HG03097 (cell line): Measurements from ENCODE around the gene ATP6V0C.

ENCODE experiments used
- ATAC-seq: cut with Tn5 transposase; IDR thresholded peaks from one replicate; pipeline ENCODE4 v1.9.1; 2021; ENCODE audit not compliant: unreplicated experiment, low FRiP score

Gene ATP6V0C

DNA sequence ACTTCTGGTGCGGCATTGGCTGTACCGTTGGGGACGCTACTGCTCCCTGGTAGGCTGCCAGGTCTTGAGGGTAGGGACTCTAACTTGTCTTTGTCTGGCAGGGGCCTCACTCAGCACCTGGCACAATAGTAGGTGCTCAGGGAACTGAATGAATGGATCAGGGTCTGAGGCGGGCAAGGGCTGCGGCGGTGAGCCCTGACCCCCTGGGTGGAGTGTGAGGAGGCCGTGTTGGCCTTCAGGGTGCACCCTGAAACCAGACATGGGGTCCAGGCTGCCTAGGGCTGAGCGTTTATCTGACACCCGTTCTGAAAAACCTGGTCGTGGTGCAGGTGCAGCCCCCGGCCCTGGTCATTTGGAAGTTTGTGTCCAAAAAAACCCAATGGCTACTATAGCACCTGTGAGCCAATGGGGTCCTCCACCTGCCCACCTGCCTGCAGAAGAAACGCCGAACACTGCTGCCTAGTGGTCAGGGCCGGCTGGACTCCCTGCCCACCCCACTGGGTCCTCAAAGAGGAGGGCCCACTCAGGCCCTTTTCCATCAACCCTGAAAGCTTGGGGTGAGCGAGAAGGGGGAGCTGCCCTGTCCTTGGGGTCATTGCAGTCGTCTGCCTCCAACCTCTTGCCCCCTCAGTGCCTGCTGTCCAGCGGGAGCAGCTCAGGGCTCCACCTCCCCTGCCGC lies 4.9 kb upstream of the ATP6V0C start:
- ATAC-seq: no peak

DNA sequence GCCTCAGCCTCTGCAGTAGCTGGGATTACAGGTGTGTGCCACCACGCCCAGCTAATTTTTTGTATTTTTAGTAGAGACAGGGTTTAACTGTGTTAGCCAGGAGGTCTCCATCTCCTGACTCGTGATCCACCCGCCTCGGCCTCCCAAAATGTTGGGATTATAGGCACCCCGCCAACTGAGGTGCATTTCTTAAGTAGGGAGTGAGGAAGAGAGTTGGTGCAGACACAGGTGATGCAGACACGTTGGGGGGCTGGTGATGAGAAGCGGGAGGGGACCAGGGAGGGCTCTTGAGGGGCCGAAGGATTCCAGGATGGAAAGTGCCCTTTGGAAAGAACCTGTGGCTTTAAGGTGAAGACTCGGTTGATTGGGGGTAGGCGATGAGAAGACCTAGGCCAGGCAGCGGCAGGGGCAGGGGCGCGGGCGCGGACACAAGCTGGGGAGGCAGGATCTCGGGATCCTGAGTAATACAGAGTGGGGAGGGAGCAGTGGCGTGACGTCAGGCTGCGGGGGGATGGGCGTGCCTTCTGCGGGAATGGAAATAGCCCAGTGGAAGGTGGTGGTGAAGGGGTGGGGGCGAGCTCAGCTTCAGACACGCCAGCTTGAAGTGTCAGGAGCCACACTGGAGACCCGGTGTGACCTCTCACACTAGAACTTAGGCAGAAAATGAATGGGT lies 2.5 kb upstream of the ATP6V0C start:
- ATAC-seq: no peak

DNA sequence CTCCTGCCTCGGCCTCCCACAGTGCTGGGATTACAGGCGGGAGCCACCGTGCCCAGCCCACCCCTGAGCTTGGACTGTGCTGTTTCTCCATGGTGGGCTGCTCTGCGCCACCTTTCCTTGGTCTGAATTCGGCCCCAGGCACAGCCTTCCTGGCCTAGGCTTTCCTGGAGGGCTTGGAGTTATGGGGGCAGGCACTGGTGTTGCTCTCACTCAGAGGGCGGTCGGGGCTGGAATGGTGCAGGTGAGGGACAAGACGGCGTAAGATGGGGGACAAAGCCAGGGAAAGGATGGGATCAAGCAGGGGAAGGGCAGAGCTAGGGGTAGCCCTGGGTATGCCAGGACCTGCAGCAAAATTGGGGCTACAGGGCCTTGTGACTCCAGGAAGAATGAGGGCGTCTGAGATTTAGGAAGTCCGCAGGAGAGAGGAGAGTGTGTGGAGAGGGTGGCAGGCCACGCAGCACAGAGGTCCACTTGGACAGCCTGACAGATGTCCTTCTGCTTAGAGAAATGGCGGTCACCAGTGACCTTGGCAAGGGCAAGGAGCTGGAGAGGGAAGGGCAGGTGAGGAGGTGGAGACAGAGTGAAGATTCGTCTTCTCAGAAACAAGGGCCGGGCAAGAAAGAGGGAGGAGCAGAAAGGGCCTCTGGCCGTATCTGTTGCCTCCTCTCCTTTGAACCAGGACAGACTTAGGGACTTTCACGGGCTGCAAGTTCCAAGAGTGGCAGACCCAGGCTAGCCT lies 1.6 kb upstream of the ATP6V0C start:
- no peak for ATAC-seq

DNA sequence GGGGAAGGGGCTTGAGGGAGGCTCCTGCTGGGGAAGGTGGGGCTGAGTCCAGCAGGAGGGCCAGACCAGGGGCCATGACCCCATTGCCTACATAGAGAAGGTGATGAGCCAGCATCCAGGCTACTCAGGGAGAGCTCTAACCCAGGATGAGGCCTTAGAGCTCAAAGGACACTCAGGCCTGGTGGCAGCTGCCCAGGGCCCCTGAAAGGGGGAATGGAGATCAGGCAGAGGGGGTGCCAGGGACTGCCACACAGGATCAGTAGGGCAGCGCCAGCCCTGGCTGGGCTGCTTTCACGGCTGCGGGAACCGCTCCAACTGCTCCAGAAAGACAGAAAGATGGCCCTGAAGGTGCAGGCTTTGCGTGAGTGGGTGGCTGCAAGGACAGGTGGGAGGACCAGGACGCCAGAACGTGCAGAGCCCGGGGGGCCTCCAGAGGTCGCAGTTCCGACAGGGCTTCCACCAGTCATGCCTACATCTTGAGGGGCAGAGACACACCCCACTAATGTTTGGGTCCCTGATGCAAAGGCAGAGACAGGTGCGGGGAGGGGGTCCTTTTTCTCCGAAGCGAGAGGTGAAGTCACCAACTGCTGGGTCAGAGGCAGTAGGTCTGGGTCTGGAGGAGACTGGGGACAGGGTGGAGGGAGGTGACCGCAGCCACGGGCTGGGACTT lies 882 bp upstream of the ATP6V0C start:
- ATAC-seq: no peak

DNA sequence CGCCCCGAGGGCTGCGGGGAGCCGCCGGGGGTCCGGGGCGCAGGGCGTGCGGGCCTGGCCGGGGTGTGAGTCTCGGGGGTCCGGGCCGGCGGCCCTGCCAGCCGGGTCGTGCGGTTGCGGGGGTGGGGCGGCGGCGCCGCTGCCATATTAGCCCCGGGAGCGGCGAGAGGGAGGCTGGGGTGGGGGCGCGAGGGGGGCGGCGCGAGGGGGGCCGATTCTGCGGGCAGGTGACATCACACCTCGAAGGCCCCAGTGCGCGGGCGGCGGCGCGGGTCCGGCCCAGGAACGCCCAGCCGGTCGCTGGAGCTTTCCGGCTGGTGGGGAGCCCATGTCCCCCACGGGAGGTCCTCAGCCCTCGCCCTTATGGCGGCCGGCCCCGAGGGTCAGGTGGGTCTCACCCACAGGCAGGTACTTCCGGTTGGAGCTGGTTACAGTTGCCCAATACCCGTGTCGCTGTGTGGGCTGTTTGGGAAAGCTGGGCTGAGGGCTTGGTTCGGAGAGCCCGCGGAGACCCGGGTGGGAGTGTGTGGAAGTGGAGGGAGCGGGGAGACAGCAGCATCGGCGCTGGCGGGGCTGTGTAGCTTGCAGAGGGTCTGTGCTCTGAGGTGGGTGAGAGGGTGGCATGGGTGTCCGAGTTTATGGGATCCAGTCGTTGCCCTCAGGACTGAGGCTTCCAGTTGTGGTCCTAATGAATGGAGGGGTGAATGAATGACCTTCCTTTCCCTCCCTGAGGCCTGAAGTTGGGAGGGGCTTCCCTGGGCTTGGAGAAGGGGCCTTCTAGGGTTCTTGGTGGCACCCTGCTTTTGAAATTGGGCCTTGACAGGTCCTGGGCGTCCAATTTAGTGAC lies 804 bp downstream of the ATP6V0C start:
- ATAC-seq: no peak

DNA sequence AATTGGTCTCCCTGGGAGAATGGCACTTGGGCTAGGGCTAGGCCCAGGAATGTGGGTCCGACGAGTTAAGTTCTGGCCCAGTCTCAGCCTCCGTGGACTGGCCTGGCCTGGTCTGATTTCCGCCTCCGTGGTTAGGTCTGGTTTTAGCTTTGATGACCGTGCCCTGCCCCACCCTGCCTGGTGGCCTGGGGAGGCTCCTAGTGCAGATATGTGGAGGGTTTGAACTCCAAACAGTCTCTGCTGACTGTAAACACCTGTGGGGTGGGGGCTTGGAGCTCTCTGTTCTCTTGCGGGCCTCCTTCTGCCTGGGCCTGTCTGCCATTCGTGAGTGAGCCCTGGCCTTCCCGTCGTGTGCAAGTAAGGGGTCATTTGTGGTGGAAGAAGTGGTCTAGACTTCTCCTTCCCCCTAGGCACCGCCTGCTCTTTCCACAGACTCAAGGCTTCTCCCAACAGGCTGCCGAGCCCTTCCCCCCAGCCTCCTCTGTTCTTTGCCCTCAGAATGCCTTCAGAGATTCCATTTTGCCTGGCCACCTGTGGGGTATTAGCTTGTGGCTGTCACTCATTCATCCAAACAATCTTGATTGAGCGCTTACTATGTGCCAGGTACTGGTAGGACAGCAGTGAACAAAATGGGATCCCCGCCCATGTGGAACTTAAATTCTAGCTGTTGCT lies 1.6 kb downstream of the ATP6V0C start:
- ATAC-seq: no peak

DNA sequence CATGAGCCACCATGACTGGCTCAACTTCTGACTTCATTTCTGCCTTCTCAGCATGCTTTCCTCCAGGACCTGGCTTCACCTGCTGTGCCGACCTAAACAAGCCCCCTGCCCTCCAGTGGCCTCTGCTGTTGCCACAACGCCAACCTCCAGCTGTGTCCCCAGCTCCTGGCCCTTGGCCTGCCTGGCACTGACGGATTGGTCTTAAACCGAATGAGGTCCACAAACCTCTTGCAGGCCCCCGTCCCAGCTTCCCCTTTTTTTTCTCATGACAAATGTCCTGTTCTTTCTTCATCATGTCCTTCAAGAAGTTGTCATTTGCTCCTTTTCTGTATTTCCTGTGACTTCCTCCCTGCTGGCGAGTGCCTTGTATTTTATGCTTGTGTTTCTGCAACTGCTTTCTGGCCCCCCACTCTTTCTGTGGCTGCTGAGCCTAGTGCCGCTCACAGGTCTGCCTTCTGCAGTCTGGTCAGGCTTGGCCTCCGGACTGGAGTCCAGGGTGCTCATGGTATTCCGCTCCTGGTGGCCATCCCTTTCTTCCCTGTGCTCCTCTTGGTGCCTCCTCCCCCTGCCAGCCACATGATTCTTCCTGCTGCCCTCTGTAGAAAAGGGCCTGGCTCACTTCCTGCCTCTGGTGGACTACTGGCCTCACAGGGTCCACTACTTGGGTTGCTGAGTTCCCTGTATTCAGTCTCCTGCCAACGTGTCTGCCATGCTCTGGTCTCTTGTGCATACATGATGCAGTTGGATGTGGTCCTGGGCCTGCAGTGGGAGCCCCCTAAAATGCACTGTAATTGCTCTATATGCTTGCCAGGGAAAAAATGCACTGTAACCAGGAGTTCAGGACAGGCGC lies 2.9 kb downstream of the ATP6V0C start:
- ATAC-seq: no peak

DNA sequence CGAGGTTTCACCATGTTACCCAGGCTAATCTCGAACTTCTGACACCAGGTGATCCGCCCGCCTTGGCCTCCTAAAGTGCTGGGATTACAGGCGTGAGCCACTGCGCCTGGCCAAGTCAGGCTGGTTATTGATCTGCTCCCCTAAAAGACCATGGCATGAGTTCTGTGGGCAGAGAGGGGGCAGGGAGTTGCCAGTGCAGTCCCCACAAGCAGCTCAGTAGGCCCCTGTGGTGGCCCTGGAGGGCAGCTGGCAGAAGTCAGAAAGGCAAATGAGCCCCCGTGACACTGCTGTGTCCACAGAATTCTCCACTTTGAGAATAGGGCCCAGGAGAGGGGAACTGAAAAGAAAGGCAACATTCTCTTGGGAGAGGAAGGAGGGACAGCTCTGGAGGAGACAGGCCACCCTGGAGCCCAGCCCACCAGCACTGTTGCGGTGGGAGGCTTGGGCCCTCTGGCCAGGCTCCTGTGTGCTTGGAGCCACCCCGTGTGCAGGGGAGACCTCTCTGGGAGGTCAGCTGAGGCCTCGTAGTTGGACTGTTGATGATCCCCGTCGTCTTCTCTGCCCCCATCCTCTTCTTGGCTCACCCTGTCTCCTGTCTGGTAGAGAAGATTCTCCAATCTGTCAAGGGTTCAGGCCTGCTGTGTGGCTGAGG lies 4.3 kb downstream of the ATP6V0C start:
- no peak for ATAC-seq

DNA sequence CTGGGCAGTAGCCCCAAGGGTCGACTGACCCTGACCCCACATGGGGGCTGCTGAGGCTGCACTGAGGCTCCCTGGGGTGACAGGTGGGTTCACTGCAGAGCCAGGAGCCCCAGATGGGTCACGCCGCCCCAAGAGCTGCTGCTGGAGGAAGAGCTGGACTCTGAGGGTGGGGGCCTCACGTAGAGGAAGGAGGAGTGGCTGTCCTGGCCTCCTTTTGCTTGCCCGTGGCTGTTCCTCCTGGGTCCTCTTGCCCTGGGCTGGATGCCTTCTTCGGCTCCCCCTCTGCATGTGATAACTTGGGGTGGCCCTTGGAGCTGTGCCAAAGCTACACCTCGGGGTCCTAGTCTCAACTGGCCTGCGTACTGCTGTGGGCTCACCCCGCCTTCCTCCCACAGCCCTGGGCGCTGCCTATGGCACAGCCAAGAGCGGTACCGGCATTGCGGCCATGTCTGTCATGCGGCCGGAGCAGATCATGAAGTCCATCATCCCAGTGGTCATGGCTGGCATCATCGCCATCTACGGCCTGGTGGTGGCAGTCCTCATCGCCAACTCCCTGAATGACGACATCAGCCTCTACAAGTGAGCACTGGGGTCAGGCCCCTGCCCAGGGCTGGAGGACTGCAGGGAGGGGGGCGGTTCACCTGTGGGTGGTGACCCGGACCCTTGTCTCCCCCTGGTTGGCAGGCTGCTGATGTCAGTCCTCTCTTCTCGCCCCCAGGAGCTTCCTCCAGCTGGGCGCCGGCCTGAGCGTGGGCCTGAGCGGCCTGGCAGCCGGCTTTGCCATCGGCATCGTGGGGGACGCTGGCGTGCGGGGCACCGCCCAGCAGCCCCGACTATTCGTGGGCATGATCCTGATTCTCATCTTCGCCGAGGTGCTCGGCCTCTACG lies 5.3 kb downstream of the ATP6V0C start:
- no peak for ATAC-seq

DNA sequence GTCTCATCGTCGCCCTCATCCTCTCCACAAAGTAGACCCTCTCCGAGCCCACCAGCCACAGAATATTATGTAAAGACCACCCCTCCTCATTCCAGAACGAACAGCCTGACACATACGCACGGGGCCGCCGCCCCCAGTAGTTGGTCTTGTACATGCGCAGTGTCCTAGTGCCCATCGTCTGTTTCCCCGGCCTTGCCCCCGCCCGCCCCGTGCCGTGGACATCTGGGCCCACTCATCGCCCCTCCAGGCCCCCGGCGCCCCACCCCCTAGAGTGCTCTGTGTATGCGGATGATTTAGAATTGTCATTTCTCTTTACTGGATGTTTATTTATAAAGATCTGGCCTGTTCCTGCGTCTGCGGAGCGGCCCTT lies 5.9 kb downstream of the ATP6V0C start:
- no peak for ATAC-seq

DNA sequence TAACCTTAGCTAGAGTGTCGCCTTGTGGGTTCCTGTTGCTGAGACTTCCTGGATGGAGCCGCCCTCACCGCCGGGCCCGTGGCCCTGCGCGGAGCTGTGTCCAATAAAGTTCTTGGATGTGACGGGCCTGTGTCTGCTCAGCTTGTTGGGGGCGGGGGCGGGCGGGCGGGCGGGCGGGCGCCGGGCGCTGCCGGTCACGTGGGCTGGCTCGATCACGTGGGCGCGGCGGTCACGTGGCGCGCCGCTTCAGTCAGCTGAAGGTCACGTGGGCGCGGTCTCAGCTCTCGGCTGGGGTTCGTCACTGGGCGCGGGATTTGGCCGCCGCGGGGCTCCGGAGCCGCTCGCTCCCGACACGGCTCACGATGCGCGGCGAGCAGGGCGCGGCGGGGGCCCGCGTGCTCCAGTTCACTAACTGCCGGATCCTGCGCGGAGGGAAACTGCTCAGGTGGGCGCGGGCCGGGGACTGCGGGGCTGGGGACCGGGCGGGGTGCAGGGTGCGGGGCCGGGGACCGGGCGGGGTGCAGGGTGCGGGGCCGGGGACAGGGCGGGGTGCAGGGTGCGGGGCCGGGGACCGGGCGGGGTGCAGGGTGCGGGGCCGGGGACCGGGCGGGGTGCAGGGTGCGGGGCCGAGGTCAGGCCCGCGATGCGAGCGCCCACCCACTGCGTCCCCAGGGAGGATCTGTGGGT lies 6.5 kb downstream of the ATP6V0C start, which contains the start of gene AMDHD2:
Gene AMDHD2 (plus strand): TSS at position 275 of the 687 bp plus-strand sequence. CDS start 88 bp downstream, at position 363.
- ATAC-seq: peak; percentile 32

DNA sequence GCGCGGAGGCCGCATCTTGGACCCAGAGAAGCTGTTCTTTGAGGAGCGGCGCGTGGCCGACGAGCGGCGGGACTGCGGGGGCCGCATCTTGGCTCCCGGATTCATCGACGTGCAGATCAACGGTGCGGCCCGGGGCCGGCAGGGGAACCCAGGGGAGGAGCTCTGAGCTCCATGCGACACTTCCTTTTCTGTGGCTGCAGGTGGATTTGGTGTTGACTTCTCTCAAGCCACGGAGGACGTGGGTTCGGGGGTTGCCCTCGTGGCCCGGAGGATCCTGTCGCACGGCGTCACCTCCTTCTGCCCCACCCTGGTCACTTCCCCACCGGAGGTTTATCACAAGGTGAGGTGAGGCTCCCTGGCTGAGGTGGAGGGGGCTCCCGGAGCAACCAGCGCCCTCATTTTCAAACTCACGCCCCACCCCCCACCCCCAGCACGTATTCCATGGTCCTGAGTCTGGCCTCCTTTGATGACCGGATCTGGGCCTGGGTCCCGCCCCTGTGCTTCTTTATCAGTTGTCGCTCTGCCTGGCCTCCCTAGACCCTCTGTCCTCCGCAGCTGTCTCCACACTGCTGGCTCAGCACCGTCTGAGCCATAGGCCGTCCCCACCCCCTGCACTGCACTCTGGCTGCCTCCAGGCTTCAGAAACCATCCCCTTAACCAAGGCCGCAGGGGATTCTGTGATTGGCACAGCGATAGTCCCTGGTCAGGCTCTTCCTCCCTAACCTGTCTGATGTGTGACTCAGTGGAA lies 7.2 kb downstream of the ATP6V0C start:
- ATAC-seq: no peak

DNA sequence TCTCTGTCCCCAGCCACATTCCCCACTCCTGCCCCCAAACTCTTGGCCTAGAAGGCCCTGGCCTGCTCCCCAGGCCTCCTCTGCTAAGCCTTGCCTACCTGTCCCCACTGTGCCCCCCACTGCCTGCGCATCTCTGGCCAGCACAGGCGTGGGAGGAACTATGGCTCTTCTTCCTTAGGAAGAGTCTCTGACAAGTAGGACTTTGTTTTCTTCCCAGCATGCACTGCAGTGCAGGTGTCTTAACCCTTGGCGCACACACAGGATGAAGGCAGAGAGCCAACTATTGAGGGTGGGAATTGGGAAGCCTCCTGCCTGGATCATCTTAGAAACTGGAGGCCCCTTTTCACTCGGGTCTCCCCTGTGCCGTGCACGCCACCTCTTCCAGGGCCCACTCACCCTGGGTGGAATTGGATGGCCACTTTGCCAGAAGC lies 10.1 kb downstream of the ATP6V0C start:
- ATAC-seq: no peak

DNA sequence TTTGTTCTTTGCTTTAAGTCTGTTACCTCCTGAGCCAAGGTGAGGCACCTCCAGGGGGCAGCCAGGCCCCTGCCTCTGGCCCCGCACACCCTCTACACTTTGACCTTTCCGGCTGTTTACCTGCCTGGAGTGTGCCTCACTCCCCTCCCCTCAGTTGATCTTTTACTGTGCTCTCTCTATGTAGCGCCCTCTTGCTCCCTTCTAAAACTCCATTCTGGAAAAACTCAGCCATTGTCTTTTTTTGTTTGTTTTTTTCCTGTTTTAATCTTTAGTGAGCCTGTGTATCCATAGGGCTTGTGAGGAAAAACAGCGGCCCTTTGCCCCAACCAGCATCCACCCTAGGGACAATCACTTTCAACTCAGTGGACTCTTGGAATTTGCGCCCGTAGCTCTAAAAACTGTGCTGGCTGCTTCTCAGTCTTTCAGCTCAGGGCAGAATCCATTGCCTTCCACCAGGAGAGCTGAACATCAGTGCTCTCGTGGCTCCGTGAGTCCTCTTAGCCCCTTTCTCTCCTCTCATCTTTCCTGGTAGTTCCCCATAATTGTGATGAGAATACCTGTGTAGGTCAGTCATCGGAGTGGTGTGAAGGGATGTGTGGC lies 10.7 kb downstream of the ATP6V0C start:
- ATAC-seq: no peak

DNA sequence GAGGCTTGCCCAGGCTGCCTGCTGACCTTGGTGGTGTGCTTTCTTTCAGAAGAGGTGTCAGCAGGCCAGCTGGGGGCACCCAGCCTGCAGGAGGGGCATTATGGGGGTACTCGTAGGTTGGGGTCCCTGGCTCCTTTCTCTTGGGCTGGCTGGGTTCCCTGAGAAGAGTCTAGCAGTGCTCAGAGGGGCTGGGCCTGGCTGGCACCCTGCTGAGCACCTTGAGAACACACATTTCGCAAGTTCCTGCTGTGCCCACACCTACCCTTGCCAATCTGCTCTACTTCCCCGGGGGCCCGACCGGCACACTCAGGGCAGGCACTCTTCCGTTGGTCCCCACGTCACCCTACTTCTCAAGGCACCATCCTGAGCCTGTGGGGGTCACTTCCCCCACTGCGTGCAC lies 12.4 kb downstream of the ATP6V0C start:
- no peak for ATAC-seq
